ENCODE measurements around the gene GLI1. TPM values are rescaled to one million over a fixed set of nuclear protein-coding genes. Genes with fewer than 3 reads are reported as not detected.

GLI1 gene
- total RNA-seq, 2 donors from 2014 or later = 3.4 to 6.4 TPM

DNA sequence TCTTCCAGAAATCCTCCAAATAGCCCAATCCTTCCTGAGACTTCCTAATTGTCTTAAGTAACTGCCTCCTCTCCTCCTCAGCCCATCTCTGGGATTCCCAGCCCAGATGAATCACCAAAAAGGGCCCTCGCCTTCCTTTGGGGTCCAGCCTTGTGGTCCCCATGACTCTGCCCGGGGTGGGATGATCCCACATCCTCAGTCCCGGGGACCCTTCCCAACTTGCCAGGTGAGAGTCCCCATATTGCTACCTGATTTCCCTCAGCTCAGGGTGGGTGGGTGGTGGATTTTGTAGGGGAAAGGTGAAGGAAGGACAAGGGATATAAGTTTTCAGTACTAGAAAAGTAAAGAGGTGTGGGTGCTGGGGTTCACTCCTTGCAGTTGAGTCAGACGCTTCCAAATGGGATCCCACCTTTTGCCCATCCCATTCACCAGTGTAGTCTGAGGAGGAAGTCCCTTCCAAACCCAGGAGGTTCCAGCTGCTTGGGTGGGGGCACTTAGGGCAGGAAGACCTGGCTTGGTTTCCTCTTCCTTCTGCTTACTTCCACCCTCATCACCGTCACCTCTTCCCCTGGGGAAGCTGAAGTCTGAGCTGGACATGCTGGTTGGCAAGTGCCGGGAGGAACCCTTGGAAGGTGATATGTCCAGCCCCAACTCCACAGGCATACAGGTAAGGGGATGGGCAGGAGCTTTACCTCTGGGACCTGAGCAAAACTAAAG lies 5.6 kb downstream of the GLI1 start:
- WGBS, 2 experiments (ENCODE audit: insufficient coverage in 1 of 2, insufficient read length in 1 of 2) = 80 to 92% methylated on average over 1 to 6 of the region's 6 CpGs
- H3K4me1 ChIP-seq (ENCODE audit: control insufficient read depth, insufficient read depth, low read length) = no peaks in the 10 kb centered on the region
- H3K9me3 Mint-ChIP-seq = no peaks in the 10 kb centered on the region
- peaks cover 32% of the 10 kb centered on the region for H3K27me3 ChIP-seq (ENCODE audit: control insufficient read depth, insufficient read depth, low read length, poor library complexity, severe bottlenecking)
- peaks cover 49% of the 10 kb centered on the region for H3K27me3 Mint-ChIP-seq (ENCODE audit: insufficient read depth)
- no peak overlapping the region for H3K9ac ChIP-seq (ENCODE audit: extremely low read depth, low read length, poor library complexity, severe bottlenecking)
- H3K9me3 ChIP-seq (ENCODE audit: control insufficient read depth, low read length) = no peaks in the 10 kb centered on the region
- H3K4me3 ChIP-seq (ENCODE audit: low read length) = no peak overlapping the region
- TF ChIP-seq CTCF (conservative IDR thresholded peaks at IDR 0.05) = no peak
- no peak for DNase-seq
- no peak overlapping the region for H3K27ac Mint-ChIP-seq
- H3K36me3 Mint-ChIP-seq (ENCODE audit: low read depth) = no peaks in the 10 kb centered on the region
- H3K27ac ChIP-seq (ENCODE audit: low read depth, low read length) = no peak overlapping the region
- no peak overlapping the region for H3K4me3 Mint-ChIP-seq
- H3K4me1 Mint-ChIP-seq = peaks cover 12% of the 10 kb centered on the region
- no peaks in the 10 kb centered on the region for H3K36me3 ChIP-seq (ENCODE audit: control insufficient read depth, insufficient read depth, low read length)

DNA sequence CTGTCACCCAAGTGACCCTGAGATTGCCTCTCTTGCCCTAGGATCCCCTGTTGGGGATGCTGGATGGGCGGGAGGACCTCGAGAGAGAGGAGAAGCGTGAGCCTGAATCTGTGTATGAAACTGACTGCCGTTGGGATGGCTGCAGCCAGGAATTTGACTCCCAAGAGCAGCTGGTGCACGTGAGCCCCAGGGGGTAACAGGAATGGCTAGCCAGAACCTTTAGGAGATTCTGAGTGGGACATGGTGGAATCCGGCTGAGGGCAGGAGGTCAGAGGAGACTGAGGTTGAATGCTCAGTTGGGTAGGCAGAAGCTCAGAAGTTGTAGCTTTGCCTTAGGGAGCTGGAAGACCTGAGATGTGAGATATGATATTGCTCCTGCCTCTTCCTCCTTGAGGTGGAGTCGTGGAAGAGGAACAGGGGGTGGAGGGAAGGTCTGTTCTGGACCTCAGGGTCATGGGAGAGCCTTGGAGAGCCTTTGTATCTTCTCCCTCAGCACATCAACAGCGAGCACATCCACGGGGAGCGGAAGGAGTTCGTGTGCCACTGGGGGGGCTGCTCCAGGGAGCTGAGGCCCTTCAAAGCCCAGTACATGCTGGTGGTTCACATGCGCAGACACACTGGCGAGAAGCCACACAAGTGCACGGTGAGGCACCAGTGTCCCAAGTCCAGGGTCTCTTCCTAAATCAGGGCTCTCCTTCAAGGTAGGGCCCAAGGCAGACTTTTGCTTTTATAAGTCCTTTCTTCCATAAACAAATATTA lies 6.3 kb downstream of the GLI1 start:
- Mint-ChIP-seq H3K36me3 (ENCODE audit: low read depth) (no peaks in the 10 kb centered on the region), H3K27me3 (ENCODE audit: insufficient read depth) (peaks cover 43% of the 10 kb centered on the region), H3K4me1 (peaks cover 8% of the 10 kb centered on the region), H3K27ac (no peak overlapping the region), H3K9me3 (no peaks in the 10 kb centered on the region), H3K4me3 (no peak overlapping the region)
- WGBS, 2 experiments (ENCODE audit: insufficient coverage in 1 of 2, insufficient read length in 1 of 2) = 92 to 93% methylated on average over 7 to 13 of the region's 14 CpGs
- Histone ChIP-seq H3K27ac (ENCODE audit: low read depth, low read length) (no peak overlapping the region), H3K9me3 (ENCODE audit: control insufficient read depth, low read length) (no peaks in the 10 kb centered on the region), H3K36me3 (ENCODE audit: control insufficient read depth, insufficient read depth, low read length) (no peaks in the 10 kb centered on the region), H3K4me1 (ENCODE audit: control insufficient read depth, insufficient read depth, low read length) (no peaks in the 10 kb centered on the region), H3K4me3 (ENCODE audit: low read length) (no peak overlapping the region), H3K27me3 (ENCODE audit: control insufficient read depth, insufficient read depth, low read length, poor library complexity, severe bottlenecking) (peaks cover 25% of the 10 kb centered on the region), H3K9ac (ENCODE audit: extremely low read depth, low read length, poor library complexity, severe bottlenecking) (no peak overlapping the region)
- DNase-seq = no peak
- TF ChIP-seq CTCF (conservative IDR thresholded peaks at IDR 0.05) = no peak

- no peak for DNase-seq
- H3K27ac Mint-ChIP-seq = no peak overlapping the region
- peaks cover 4% of the 10 kb centered on the region for H3K4me1 Mint-ChIP-seq
Measured at GRCh38 chr12:57467212-57467874, 7.8 kb downstream of the GLI1 start.

More at GRCh38 chr12:57467212-57467874, 7.8 kb downstream of the GLI1 start:
- Mint-ChIP-seq H3K36me3 (ENCODE audit: low read depth) (no peaks in the 10 kb centered on the region), H3K27me3 (ENCODE audit: insufficient read depth) (peaks cover 45% of the 10 kb centered on the region), H3K4me3 (no peak overlapping the region), H3K9me3 (no peaks in the 10 kb centered on the region)
- WGBS, 2 experiments (ENCODE audit: insufficient coverage in 1 of 2, insufficient read length in 1 of 2) = 90 to 96% methylated on average over 11 to 12 of the region's 12 CpGs
- Histone ChIP-seq H3K36me3 (ENCODE audit: control insufficient read depth, insufficient read depth, low read length) (no peaks in the 10 kb centered on the region), H3K9me3 (ENCODE audit: control insufficient read depth, low read length) (no peaks in the 10 kb centered on the region), H3K27ac (ENCODE audit: low read depth, low read length) (no peak overlapping the region), H3K27me3 (ENCODE audit: control insufficient read depth, insufficient read depth, low read length, poor library complexity, severe bottlenecking) (peaks cover 23% of the 10 kb centered on the region), H3K4me3 (ENCODE audit: low read length) (no peak overlapping the region), H3K4me1 (ENCODE audit: control insufficient read depth, insufficient read depth, low read length) (no peaks in the 10 kb centered on the region), H3K9ac (ENCODE audit: extremely low read depth, low read length, poor library complexity, severe bottlenecking) (no peak overlapping the region)
- TF ChIP-seq CTCF (conservative IDR thresholded peaks at IDR 0.05) = no peak

All from endodermal cell (in vitro differentiated cells).